Pancreas (tissue), 10 donors: Measurements from ENCODE around the gene FECH. TPM values are rescaled to one million over a fixed set of nuclear protein-coding genes. Genes with fewer than 3 reads are reported as not detected.

Experiments
- ATAC-seq, 4 donors: fragments of 200-7000 bp; cut with Tn5 transposase; one replicate each; pipeline versions ENCODE4 v1.8.0 to v1.9.1; 2020; ENCODE audit warnings: mild to moderate bottlenecking in 4 of 4, moderate library complexity in 4 of 4
- DNase-seq, 6 donors: peaks; one replicate each; pipeline ENCODE4 v3.0.0-alpha.2; 2020
- FAIRE-seq: peaks from 2 replicates; lab custom pipeline; 2012; peaks lifted over from hg19 to GRCh38; lab: Jason Lieb, UNC
- H3K27ac ChIP-seq, 4 donors: fragments of 200-600 bp; sonication (generic); 1 replicate in 3 of 4; 2 replicates in 1 of 4; pipeline versions ENCODE4 v1.5.0 to v1.8.0; 2020
- H3K27me3 ChIP-seq, 4 donors: fragments of 200-600 bp; one replicate each; pipeline ENCODE4 v1.8.0; 2021
- H3K36me3 ChIP-seq, 3 donors: fragments of 200-600 bp; sonication (generic) in 1 of 3; one replicate each; pipeline versions ENCODE4 v1.5.0 to v1.8.0; 2020 to 2021
- H3K4me1 ChIP-seq, 3 donors: fragments of 200-600 bp; one replicate each; pipeline ENCODE4 v1.8.0; 2021
- H3K4me3 ChIP-seq, 4 donors: fragments of 200-600 bp; sonication (generic) in 2 of 4; one replicate each; pipeline versions ENCODE4 v1.5.0 to v1.8.0; 2020 to 2021
- H3K9me3 ChIP-seq, 4 donors: fragments of 200-600 bp; one replicate each; pipeline ENCODE4 v1.8.0; 2021
- WGBS, 2 donors: extraction: QIAGEN DNeasy Blood & Tissue Kit; methylation state at CpG; one replicate each; pipeline ENCODE4 v1.1.7; 2013; 5-methylcytosine and 5-hydroxymethylcytosine counted together
- intact Hi-C, 3 donors: fragments of 100-400 bp; cut with DNase I; formaldehyde crosslinking; loops; one replicate each; pipeline versions ENCODE4 v1.11.1 to v1.14.2; 2022
- polyA plus RNA-seq, 2 donors: library from polyadenylated mRNA; stranded (reverse); fragments of 200-250 nt; gene quantifications; one replicate each; pipeline ENCODE4 v1.2.3, GENCODE V29; 2013
- total RNA-seq, 6 donors: library from RNA; stranded (reverse); fragmentation: NEBNext Ultra II Directional in 4 of 6; extraction: Animal tissue kit (Norgen Biotek cat#: 25700) in 4 of 6; gene quantifications; one replicate each; pipeline versions ENCODE4 v1.2.1 to v1.2.4, GENCODE V29; 2021 to 2023
- TF ChIP-seq, protein P1 (sequence below), 4 donors: fragments of 200-600 bp; sonication (generic) in 3 of 4; IDR thresholded peaks; one replicate each; pipeline versions ENCODE4 v1.5.0 to v1.8.0; 2021; ENCODE audit warnings: antibody characterized with exemption in 4 of 4
- donor health status: healthy with polysubstance abuse.
- donor health status: DM: no; HTN: no; CAD: no; lungs with moderate emphysema.
- donor health status: DM: no; HTN: no; CAD: no.
- donor health status: control.
- donor health status: control.
- donor health status: Bipolar disorder and iron deficiency.
- donor health status: DM: yes; HTN: yes; CAD: no.
- donor health status: DM: no; HTN: no; CAD: no.
- donor health status: DM: no; HTN: no; CAD: no.
- donor health status: DM: yes; HTN: yes; CAD: no.

The FECH gene
- total and polyA plus RNA-seq, 8 donors: 3.4 to 14.6 (median 9.0) TPM

DNA sequence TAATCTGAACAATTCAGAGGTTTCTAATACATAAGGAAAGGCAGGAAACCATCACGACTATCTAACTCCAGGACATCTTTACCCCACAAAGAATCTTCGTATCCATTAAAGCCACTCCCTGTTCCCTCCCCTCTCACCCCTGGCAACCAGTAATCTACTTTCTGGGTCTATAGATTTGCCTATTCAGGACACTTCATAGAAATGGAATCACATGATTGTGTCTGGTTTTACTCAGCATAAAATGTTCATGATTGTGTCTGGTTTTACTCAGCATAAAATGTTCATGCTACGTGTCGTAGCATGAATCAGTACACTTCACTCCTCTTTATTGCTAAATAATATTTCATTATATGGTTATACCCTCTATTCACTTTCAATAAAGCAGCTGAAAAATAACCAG is 11.6 kb downstream of the FECH start:
- peaks cover 0 to 27% (median 0%) of the 10 kb centered on the region in 3 donors for H3K36me3 ChIP-seq
- intact Hi-C loops: no loop called here

DNA sequence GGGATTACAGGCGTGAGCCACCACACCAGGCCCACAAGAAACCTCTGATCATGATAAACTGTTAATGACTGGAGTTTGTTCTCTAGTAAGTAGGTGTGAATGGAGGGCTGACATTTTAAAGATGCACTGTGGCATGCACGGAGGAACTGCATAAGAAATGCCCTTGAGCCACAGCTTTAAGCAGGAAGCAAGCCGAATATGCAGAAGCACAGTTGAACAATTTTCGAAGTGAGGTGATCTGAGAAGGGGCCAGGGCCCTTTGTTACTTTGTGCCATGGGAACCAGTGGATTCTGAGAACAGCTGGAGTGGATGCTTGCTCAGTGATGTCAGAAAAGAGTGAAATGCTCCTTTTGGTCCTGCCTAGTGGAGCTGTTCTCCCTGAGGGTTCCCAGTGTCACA is 16.3 kb downstream of the FECH start:
- 94 to 98% methylated on average over 4 of the region's 4 CpGs for WGBS, 2 donors
- Histone ChIP-seq H3K27ac (no peak overlapping the region), H3K4me3 (no peak overlapping the region), H3K36me3 (peaks cover 0 to 30% (median 4%) of the 10 kb centered on the region in 3 donors), H3K4me1 (no peaks in the 10 kb centered on the region), H3K27me3 (no peaks in the 10 kb centered on the region), H3K9me3 (no peaks in the 10 kb centered on the region)
- intact Hi-C loops: no loop called here
- DNase-seq (no peak), FAIRE-seq (no peak), ATAC-seq (no peak)
- TF ChIP-seq, protein P1, sequence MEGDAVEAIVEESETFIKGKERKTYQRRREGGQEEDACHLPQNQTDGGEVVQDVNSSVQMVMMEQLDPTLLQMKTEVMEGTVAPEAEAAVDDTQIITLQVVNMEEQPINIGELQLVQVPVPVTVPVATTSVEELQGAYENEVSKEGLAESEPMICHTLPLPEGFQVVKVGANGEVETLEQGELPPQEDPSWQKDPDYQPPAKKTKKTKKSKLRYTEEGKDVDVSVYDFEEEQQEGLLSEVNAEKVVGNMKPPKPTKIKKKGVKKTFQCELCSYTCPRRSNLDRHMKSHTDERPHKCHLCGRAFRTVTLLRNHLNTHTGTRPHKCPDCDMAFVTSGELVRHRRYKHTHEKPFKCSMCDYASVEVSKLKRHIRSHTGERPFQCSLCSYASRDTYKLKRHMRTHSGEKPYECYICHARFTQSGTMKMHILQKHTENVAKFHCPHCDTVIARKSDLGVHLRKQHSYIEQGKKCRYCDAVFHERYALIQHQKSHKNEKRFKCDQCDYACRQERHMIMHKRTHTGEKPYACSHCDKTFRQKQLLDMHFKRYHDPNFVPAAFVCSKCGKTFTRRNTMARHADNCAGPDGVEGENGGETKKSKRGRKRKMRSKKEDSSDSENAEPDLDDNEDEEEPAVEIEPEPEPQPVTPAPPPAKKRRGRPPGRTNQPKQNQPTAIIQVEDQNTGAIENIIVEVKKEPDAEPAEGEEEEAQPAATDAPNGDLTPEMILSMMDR (IDR thresholded peaks at IDR 0.05): no peak

More for the DNA sequence above, 11.6 kb downstream of the FECH start:
- Histone ChIP-seq H3K27me3 (no peaks in the 10 kb centered on the region), H3K27ac (no peak overlapping the region), H3K9me3 (no peaks in the 10 kb centered on the region), H3K4me3 (no peak overlapping the region), H3K4me1 (no peaks in the 10 kb centered on the region)
- no peak for FAIRE-seq
- WGBS, 2 donors: 64 to 67% methylated on average over 4 of the region's 4 CpGs
- no peak for ATAC-seq
- no peak for DNase-seq
- TF ChIP-seq, protein P1 (IDR thresholded peaks at IDR 0.05): no peak

DNA sequence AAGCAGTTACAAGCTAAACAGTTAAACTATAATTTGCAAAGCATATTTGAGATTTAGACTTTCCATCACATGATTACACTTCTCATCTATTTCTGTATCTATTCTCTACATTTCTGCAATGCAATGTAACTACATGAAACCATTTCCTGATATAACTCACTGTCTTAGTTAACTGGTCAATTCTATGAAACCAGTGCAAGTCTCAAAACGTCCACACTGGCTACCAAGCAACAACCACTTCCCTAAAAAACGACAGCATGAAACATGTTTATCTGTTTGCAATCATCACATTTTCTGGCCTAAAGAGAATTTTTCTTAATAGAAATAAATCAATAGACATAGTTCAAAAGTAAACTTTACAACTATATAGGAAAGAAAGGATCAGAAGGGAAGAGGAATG is 17.4 kb downstream of the FECH start:
- FAIRE-seq (no peak), ATAC-seq (peak in 1 of 4 donors; percentile 37), DNase-seq (no peak)
- Histone ChIP-seq H3K9me3 (no peaks in the 10 kb centered on the region), H3K27me3 (no peaks in the 10 kb centered on the region), H3K27ac (no peak overlapping the region), H3K4me1 (no peaks in the 10 kb centered on the region), H3K36me3 (peaks cover 0 to 30% (median 4%) of the 10 kb centered on the region in 3 donors), H3K4me3 (no peak overlapping the region)
- intact Hi-C loops: loop anchor here in 1 of 3 donors (10.0 kb wide), 1 partner anchor 824 kb away; no protein-coding TSS in a partner anchor
- WGBS, 2 donors: 48% methylated on average over 2 of the region's 2 CpGs
- TF ChIP-seq, protein P1 (IDR thresholded peaks at IDR 0.05): no peak

DNA sequence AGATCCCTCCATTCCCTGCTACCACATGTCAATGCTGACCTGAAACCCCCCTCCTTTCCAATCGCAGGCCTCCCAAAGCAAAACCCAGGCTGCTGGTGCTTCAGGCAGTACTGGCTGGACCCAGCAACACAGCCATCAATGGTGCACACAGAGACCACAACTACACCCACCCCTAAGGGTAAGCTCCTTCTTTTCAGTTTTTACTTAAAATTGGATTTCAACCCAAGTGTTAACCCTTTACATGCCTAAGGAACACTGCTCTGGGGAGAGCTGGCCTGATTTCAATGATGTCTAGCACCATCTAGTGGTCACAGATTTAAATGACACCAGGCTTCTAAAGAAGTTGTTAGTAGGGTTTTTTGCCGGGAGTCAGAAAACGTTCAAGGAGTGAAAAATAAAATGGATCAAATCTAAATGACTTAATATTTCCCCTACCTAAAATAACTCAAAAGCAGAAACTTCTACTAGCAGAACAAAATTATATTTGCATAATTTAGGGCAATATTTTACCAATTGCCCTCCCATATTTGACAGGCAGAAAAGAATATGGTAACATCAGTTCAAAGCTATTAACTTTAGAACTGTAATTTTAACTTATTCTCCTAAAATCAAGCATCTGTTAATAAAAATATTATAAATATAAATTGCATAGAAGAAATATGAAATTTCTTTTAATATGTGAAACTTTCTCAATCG is 24.6 kb downstream of the FECH start:
- DNase-seq (no peak), FAIRE-seq (peak; percentile 88), ATAC-seq (peak; percentile 46 to 78 (median 70))
- intact Hi-C loops: loop anchor here in 1 of 3 donors (10.0 kb wide), 1 partner anchor 817 kb away; no protein-coding TSS in a partner anchor
- TF ChIP-seq, protein P1 (IDR thresholded peaks at IDR 0.05): peak; percentile 46 to 87 (median 68)
- H3K27ac ChIP-seq: no peak overlapping the region
- peaks cover 0 to 6% (median 0%) of the 10 kb centered on the region in 3 donors for H3K36me3 ChIP-seq
- no peak overlapping the region for H3K4me3 ChIP-seq
- H3K4me1 ChIP-seq: no peaks in the 10 kb centered on the region
- WGBS, 2 donors: 43 to 46% methylated on average over 4 of the region's 4 CpGs
- H3K27me3 ChIP-seq: no peaks in the 10 kb centered on the region
- no peaks in the 10 kb centered on the region for H3K9me3 ChIP-seq

DNA sequence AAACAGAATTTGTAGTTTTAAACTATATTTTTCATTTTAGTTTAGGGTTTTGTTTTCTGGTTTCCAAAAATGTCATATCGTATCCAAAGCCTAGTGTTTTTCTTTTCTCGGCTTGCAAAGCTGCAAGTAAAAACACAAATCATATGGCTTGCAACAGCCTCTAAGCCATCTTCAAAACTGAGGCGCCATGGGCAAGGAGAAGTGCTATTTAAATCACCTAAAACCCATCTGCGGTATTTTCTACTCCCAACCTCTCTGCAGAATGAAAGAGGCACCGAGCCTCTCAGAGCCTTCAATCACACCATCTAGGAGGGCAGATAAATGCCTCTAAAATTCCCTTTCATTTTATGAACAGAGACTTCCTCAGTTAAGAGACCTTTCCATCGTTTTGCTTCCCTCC is 25.2 kb downstream of the FECH start:
- no peak for DNase-seq
- Histone ChIP-seq H3K4me1 (no peaks in the 10 kb centered on the region), H3K27ac (no peak overlapping the region), H3K4me3 (no peak overlapping the region), H3K9me3 (no peaks in the 10 kb centered on the region), H3K27me3 (no peaks in the 10 kb centered on the region), H3K36me3 (peaks cover 0 to 8% (median 0%) of the 10 kb centered on the region in 3 donors)
- TF ChIP-seq, protein P1 (IDR thresholded peaks at IDR 0.05): no peak
- WGBS, 2 donors: 91 to 94% methylated on average over 6 of the region's 6 CpGs
- ATAC-seq: no peak
- intact Hi-C loops: loop anchor here in 1 of 3 donors (10.0 kb wide), 1 partner anchor 816 kb away; no protein-coding TSS in a partner anchor
- no peak for FAIRE-seq
